ENCODE results near the gene MEX3C. TPM values are rescaled to one million over a fixed set of nuclear protein-coding genes. Genes with fewer than 3 reads are reported as not detected.

MEX3C gene
- total RNA-seq, 1 experiment from 2014 or later: 15.8 TPM

GRCh38 chr18:51182824-51183223 lies 14.7 kb downstream of the MEX3C start:
- no peaks in the 10 kb centered on the region for H3K27me3 ChIP-seq (ENCODE audit: low read length)
- no peaks in the 10 kb centered on the region for H3K9me2 ChIP-seq (replicated peaks; ENCODE audit: low read length)
- H4K20me1 ChIP-seq (ENCODE audit: low read length): no peaks in the 10 kb centered on the region
- no peak overlapping the region for H3K4me2 ChIP-seq (ENCODE audit: low read length)
- no peak for ATAC-seq
- H3K36me3 ChIP-seq (ENCODE audit: low read depth, low read length): no peaks in the 10 kb centered on the region
- H3K4me1 ChIP-seq (ENCODE audit: insufficient read depth, low read length): no peaks in the 10 kb centered on the region
- H3F3A ChIP-seq (ENCODE audit: low read length, unreplicated experiment): no peaks in the 10 kb centered on the region
- CTCF ChIA-PET: no interaction called here
- no peaks in the 10 kb centered on the region for H3K9me3 ChIP-seq (ENCODE audit: low read length)
- no peak for DNase-seq
- POLR2A ChIA-PET (ENCODE audit: unreplicated experiment): interaction anchor here (0.7 kb wide), 1 partner anchor 15 kb away, joined by 3 read pairs; the partner anchor contains the start of gene MEX3C
- no peak overlapping the region for H3K27ac ChIP-seq (ENCODE audit: low read length)
- no peak overlapping the region for H2AFZ ChIP-seq (ENCODE audit: low read length)
- BruUV-seq (replicated peaks): no TSS peak
- peaks cover 23% of the 10 kb centered on the region; the same call in 1 of the 2 replicates for H3K79me2 ChIP-seq (ENCODE audit: low read length)
- no peak for TF ChIP-seq EZH2phosphoT487 (IDR thresholded peaks at IDR 0.05; ENCODE audit: borderline replicate concordance, low read length)
- TF ChIP-seq EZH2 (IDR thresholded peaks at IDR 0.05; ENCODE audit: low read length, unreplicated experiment): no peak
- no peak for TF ChIP-seq CTCF (conservative IDR thresholded peaks at IDR 0.05; ENCODE audit: low read depth, low read length)
- intact Hi-C loops (cut with micrococcal nuclease): no loop called here
- H3K4me3 ChIP-seq (ENCODE audit: low read length): no peak overlapping the region
- no peak overlapping the region for H3K9ac ChIP-seq (ENCODE audit: low read length)

- intact Hi-C loops (cut with micrococcal nuclease): no loop called here
- ChIA-PET POLR2A (ENCODE audit: unreplicated experiment) (no interaction called here), CTCF (no interaction called here)
- Histone ChIP-seq H3K4me1 (ENCODE audit: insufficient read depth, low read length) (no peaks in the 10 kb centered on the region), H3K27me3 (ENCODE audit: low read length) (no peaks in the 10 kb centered on the region), H3K9ac (ENCODE audit: low read length) (no peak overlapping the region), H3K4me3 (ENCODE audit: low read length) (no peak overlapping the region), H3F3A (ENCODE audit: low read length, unreplicated experiment) (no peaks in the 10 kb centered on the region), H3K79me2 (ENCODE audit: low read length) (no peaks in the 10 kb centered on the region), H4K20me1 (ENCODE audit: low read length) (no peaks in the 10 kb centered on the region), H3K9me2 (replicated peaks; ENCODE audit: low read length) (no peaks in the 10 kb centered on the region), H3K36me3 (ENCODE audit: low read depth, low read length) (no peaks in the 10 kb centered on the region), H2AFZ (ENCODE audit: low read length) (no peak overlapping the region), H3K9me3 (ENCODE audit: low read length) (no peaks in the 10 kb centered on the region), H3K4me2 (ENCODE audit: low read length) (no peak overlapping the region), H3K27ac (ENCODE audit: low read length) (no peak overlapping the region)
- BruUV-seq (replicated peaks): no TSS peak
- no peak for TF ChIP-seq EZH2phosphoT487 (IDR thresholded peaks at IDR 0.05; ENCODE audit: borderline replicate concordance, low read length)
- no peak for ATAC-seq
- no peak for DNase-seq
Observed at GRCh38 chr18:51171625-51172259, 25.7 kb downstream of the MEX3C start.

- no peaks in the 10 kb centered on the region for H3K4me1 ChIP-seq (ENCODE audit: insufficient read depth, low read length)
- H3K27ac ChIP-seq (ENCODE audit: low read length): no peak overlapping the region
- H3F3A ChIP-seq (ENCODE audit: low read length, unreplicated experiment): no peaks in the 10 kb centered on the region
- ChIA-PET CTCF (no interaction called here), POLR2A (ENCODE audit: unreplicated experiment) (no interaction called here)
- H3K4me2 ChIP-seq (ENCODE audit: low read length): no peak overlapping the region
- H3K4me3 ChIP-seq (ENCODE audit: low read length): no peak overlapping the region
- no peaks in the 10 kb centered on the region for H4K20me1 ChIP-seq (ENCODE audit: low read length)
- H3K27me3 ChIP-seq (ENCODE audit: low read length): no peaks in the 10 kb centered on the region
- TF ChIP-seq EZH2phosphoT487 (IDR thresholded peaks at IDR 0.05; ENCODE audit: borderline replicate concordance, low read length): no peak
- TF ChIP-seq CTCF (conservative IDR thresholded peaks at IDR 0.05; ENCODE audit: low read depth, low read length): no peak
- no peak for TF ChIP-seq EZH2 (IDR thresholded peaks at IDR 0.05; ENCODE audit: low read length, unreplicated experiment)
- BruUV-seq (replicated peaks): no TSS peak
- DNase-seq: no peak
- no peak overlapping the region for H2AFZ ChIP-seq (ENCODE audit: low read length)
- intact Hi-C loops (cut with micrococcal nuclease): no loop called here
- no peaks in the 10 kb centered on the region for H3K79me2 ChIP-seq (ENCODE audit: low read length)
- ATAC-seq: no peak
- no peaks in the 10 kb centered on the region for H3K9me3 ChIP-seq (ENCODE audit: low read length)
- H3K9me2 ChIP-seq (replicated peaks; ENCODE audit: low read length): no peaks in the 10 kb centered on the region
- H3K9ac ChIP-seq (ENCODE audit: low read length): no peak overlapping the region
- H3K36me3 ChIP-seq (ENCODE audit: low read depth, low read length): no peaks in the 10 kb centered on the region
Observed at GRCh38 chr18:51171223-51171622, 26.3 kb downstream of the MEX3C start.
